Breast epithelium (tissue), 4 donors: ENCODE measurements around the gene DOK4. TPM values are rescaled to one million over a fixed set of nuclear protein-coding genes. Genes with fewer than 3 reads are reported as not detected.
A peak's percentile ranks its signal among the peaks of the same experiment; 100 is the strongest.

Experiments used
- DNase-seq, 2 donors: peaks; one replicate each; pipeline ENCODE4 v3.0.0-alpha.2; 2019; ENCODE audit warnings: low spot score in 2 of 2
- H3K27ac ChIP-seq, 2 donors: fragments of 200-600 bp; sonication (generic) in 1 of 2; one replicate each; pipeline ENCODE4 v1.5.1; 2016 to 2019; ENCODE audit warnings: mild to moderate bottlenecking in 1 of 2
- H3K27me3 ChIP-seq, 2 donors: fragments of 200-600 bp; sonication (generic) in 1 of 2; one replicate each; pipeline versions ENCODE4 v1.5.1 to v1.6.0; 2017 to 2019; ENCODE audit warnings: control low read depth in 1 of 2, mild to moderate bottlenecking in 1 of 2
- H3K36me3 ChIP-seq: fragments of 200-600 bp; one replicate; pipeline ENCODE4 v1.5.1; 2019
- H3K4me1 ChIP-seq, 2 donors: fragments of 200-600 bp; sonication (generic); one replicate each; pipeline ENCODE4 v1.5.1; 2016 to 2019; ENCODE audit warnings: control low read depth in 1 of 2
- H3K4me3 ChIP-seq, 3 donors: fragments of 200-600 bp; sonication (generic); 1 replicate in 2 of 3; 2 replicates in 1 of 3; pipeline ENCODE4 v1.5.1; 2016 to 2019; ENCODE audit warnings: mild to moderate bottlenecking in 3 of 3, moderate library complexity in 2 of 3
- H3K9me3 ChIP-seq, 2 donors: fragments of 200-600 bp; sonication (generic) in 1 of 2; one replicate each; pipeline ENCODE4 v1.5.1; 2016 to 2019; ENCODE audit warnings: control low read depth in 1 of 2
- POLR2A ChIP-seq: fragments of 450-650 bp; IDR thresholded peaks from one replicate; pipeline ENCODE4 v1.6.1; 2016; ENCODE audit warnings: antibody characterized with exemption, mild to moderate bottlenecking, moderate library complexity
- POLR2AphosphoS5 ChIP-seq, 3 donors: sonication (generic); formaldehyde crosslinking; IDR thresholded peaks; one replicate each; pipeline ENCODE4 v1.6.1; 2017; ENCODE audit warnings: antibody characterized with exemption in 3 of 3
- intact Hi-C: fragments of 100-400 bp; cut with DNase I; formaldehyde crosslinking; loops from one replicate; pipeline ENCODE4 v1.15.1; 2023; ENCODE audit warnings: low total_unique reads
- total RNA-seq, 3 donors: library from RNA; depleted of rRNA; stranded (reverse); fragments of >200 nt; gene quantifications; one replicate each; pipeline ENCODE4 v1.1.0, GENCODE V29; 2016
- TF ChIP-seq, protein P1 (sequence below), 3 donors: fragments of 450-650 bp; IDR thresholded peaks; one replicate each; pipeline ENCODE4 v1.5.1; 2016 to 2017; ENCODE audit warnings: antibody characterized with exemption in 3 of 3, mild to moderate bottlenecking in 3 of 3, moderate library complexity in 3 of 3

The DOK4 gene
- total RNA-seq, 3 donors from 2014 or later, result 13.1 to 20.3 (median 17.6) TPM

DNA sequence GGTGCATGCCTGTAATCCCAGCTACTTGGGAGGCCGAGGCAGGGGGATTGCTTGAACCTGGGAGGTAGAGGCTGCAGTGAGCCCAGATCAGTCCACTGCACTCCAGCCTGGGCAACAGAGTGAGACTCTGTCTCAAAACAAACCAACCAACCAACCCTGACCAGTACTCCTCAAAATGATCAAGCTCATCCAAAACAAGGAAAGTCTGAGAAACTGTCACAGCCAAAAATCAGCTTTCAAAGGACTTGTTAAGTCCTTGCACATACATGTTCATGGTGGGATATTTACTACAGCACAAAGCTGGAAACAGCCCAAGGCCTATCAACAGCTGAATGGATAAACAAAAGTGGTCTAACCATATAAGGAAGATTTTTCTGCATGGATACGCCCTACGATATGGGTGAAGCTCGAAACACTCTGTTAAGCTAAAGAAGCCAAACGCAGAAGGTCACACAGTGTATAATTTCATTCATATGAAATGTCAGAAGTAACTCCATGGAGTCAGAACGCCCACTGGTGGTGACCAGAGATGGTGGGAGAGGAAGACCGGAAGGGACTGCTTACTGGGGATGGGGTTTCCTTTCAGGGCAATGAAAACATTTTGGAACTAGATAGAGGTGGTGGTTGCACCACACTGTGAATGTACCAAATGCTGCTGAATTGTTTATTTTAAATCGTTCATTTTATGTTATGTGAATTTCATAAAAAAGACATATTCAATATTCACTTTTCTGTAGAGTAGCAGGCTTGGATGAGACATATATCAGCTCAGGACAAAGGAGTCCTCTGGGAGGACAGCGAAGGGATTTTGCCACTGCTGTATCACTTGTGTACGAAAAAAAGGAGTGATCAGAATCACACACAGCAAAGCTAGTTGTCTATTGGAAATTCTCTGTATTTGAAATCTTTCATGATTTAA is 64.0 kb downstream of the DOK4 start:
- intact Hi-C loops, result loop anchor here (5.0 kb wide), 1 partner anchor 235 kb away; the partner anchor contains the start of genes PSME3IP1 and RSPRY1

More for the DNA sequence above, 64.0 kb downstream of the DOK4 start:
- TF ChIP-seq, protein P1, sequence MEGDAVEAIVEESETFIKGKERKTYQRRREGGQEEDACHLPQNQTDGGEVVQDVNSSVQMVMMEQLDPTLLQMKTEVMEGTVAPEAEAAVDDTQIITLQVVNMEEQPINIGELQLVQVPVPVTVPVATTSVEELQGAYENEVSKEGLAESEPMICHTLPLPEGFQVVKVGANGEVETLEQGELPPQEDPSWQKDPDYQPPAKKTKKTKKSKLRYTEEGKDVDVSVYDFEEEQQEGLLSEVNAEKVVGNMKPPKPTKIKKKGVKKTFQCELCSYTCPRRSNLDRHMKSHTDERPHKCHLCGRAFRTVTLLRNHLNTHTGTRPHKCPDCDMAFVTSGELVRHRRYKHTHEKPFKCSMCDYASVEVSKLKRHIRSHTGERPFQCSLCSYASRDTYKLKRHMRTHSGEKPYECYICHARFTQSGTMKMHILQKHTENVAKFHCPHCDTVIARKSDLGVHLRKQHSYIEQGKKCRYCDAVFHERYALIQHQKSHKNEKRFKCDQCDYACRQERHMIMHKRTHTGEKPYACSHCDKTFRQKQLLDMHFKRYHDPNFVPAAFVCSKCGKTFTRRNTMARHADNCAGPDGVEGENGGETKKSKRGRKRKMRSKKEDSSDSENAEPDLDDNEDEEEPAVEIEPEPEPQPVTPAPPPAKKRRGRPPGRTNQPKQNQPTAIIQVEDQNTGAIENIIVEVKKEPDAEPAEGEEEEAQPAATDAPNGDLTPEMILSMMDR (IDR thresholded peaks at IDR 0.05), result peak in 2 of 3 donors; percentile 63 to 73
- TF ChIP-seq POLR2AphosphoS5 (IDR thresholded peaks at IDR 0.05) (peak in 1 of 3 donors; percentile 21), POLR2A (no peak)
- H3K4me3 ChIP-seq, result no peak overlapping the region
- H3K36me3 ChIP-seq, result no peaks in the 10 kb centered on the region
- no peak overlapping the region for H3K27ac ChIP-seq
- H3K9me3 ChIP-seq, result no peaks in the 10 kb centered on the region
- H3K27me3 ChIP-seq, result no peaks in the 10 kb centered on the region
- DNase-seq, result no peak
- H3K4me1 ChIP-seq, result peaks cover 6 to 11% of the 10 kb centered on the region in 2 donors

Other genes with a start within 250 kb of the DOK4 start
- gene ARL2BP, start 241.2 kb downstream of the DOK4 start, total RNA-seq, result 10 to 100 TPM; 50.5 to 64.0 (median 62.4) TPM
- 10 to 100 TPM in 1 of 3 donors, 1 to 10 TPM in 2; 3.8 to 44.6 (median 7.9) TPM for gene PLLP, start 201.8 kb downstream of the DOK4 start, total RNA-seq
- under 1 TPM; 0.15 to 0.33 (median 0.16) TPM for gene CCL22, start 127.7 kb downstream of the DOK4 start, total RNA-seq
- 100 to 1,000 TPM in 1 of 3 donors, 10 to 100 TPM in 1, 1 to 10 TPM in 1; 6.2 to 164 (median 58.0) TPM for gene CX3CL1, start 114.0 kb downstream of the DOK4 start, total RNA-seq
- gene CCL17, start 81.7 kb downstream of the DOK4 start, total RNA-seq, result not detected
- 10 to 100 TPM; 23.4 to 33.2 (median 28.8) TPM for gene CIAPIN1, start 39.1 kb downstream of the DOK4 start, total RNA-seq
- 10 to 100 TPM; 36.0 to 42.6 (median 40.7) TPM for gene COQ9, start 39.0 kb downstream of the DOK4 start, total RNA-seq
- gene POLR2C, start 23.8 kb downstream of the DOK4 start, total RNA-seq, result 100 to 1,000 TPM; 119 to 129 (median 127) TPM
- gene CCDC102A, start 50.1 kb upstream of the DOK4 start, total RNA-seq, result 10 to 100 TPM in 2 of 3 donors, 1 to 10 TPM in 1; 6.7 to 15.1 (median 12.1) TPM
- 1 to 10 TPM in 1 of 3 donors, under 1 TPM in 1, not detected in 1; 0.66 to 1.0 TPM for gene ADGRG5, start 56.1 kb upstream of the DOK4 start, total RNA-seq
- gene ADGRG1, start 142.1 kb upstream of the DOK4 start, total RNA-seq, result 10 to 100 TPM in 2 of 3 donors, 1 to 10 TPM in 1; 9.4 to 54.1 (median 34.0) TPM
- gene ADGRG3, start 181.8 kb upstream of the DOK4 start, total RNA-seq, result 1 to 10 TPM in 2 of 3 donors, under 1 TPM in 1; 0.64 to 5.2 (median 1.6) TPM
- gene DRC7, start 208.3 kb upstream of the DOK4 start, total RNA-seq, result 1 to 10 TPM in 1 of 3 donors, not detected in 2; 1.5 TPM
- 10 to 100 TPM; 15.5 to 20.9 (median 17.0) TPM for gene KATNB1, start 249.3 kb upstream of the DOK4 start, total RNA-seq